ENCODE data around the gene SYT5.
"Not testable (repeated sequence)": the region's sequence is repeated elsewhere in the genome, so short reads cannot be mapped to it uniquely, and the experiment has no call there.

Gene SYT5

GRCh38 chr19:55179606-55180484 lies at the start of gene SYT5:
SYT5 (minus strand) TSS chr19:55180289; CDS start chr19:55179041, 1,248 bp downstream.
- no peak for DNase-seq

- DNase-seq, result no peak
These were observed 49.7 kb upstream of the SYT5 start for GRCh38 chr19:55229789-55230182.

GRCh38 chr19:55229145-55229788 lies 49.2 kb upstream of the SYT5 start:
- DNase-seq, result no peak

GRCh38 chr19:55228403-55229031 lies 48.4 kb upstream of the SYT5 start, which contains the start of gene TMEM86B:
TMEM86B (minus strand) TSS chr19:55228763; CDS start chr19:55228741, 22 bp downstream.
- DNase-seq, result no peak

GRCh38 chr19:55228015-55228391 lies 47.9 kb upstream of the SYT5 start:
- no peak for DNase-seq

- no peak for DNase-seq
These were observed 47.3 kb upstream of the SYT5 start for GRCh38 chr19:55227241-55228014.

GRCh38 chr19:55226788-55227187 lies 46.7 kb upstream of the SYT5 start:
- no peak for DNase-seq

- no peak for DNase-seq
These were observed 46.2 kb upstream of the SYT5 start for GRCh38 chr19:55226273-55226672.

GRCh38 chr19:55225415-55225958 lies 45.4 kb upstream of the SYT5 start:
- no peak for DNase-seq

GRCh38 chr19:55224679-55225414 lies 44.8 kb upstream of the SYT5 start:
- DNase-seq, result not testable (repeated sequence)

GRCh38 chr19:55224038-55224665 lies 44.1 kb upstream of the SYT5 start:
- no peak for DNase-seq

GRCh38 chr19:55223291-55224037 lies 43.4 kb upstream of the SYT5 start:
- DNase-seq, result no peak

GRCh38 chr19:55220525-55220924 lies 40.4 kb upstream of the SYT5 start:
- no peak for DNase-seq

GRCh38 chr19:55216461-55217198 lies 36.5 kb upstream of the SYT5 start:
- peak; percentile 97 for DNase-seq

GRCh38 chr19:55213547-55213946 lies 33.5 kb upstream of the SYT5 start:
- no peak for DNase-seq

- peak; percentile 36 to 38 for DNase-seq
These were observed 32.4 kb upstream of the SYT5 start for GRCh38 chr19:55212447-55212846.

- peak; percentile 49 to 51 for DNase-seq
These were observed 29.8 kb upstream of the SYT5 start for GRCh38 chr19:55209693-55210472.

- no peak for DNase-seq
These were observed 29.0 kb upstream of the SYT5 start, which contains the start of gene PTPRH for GRCh38 chr19:55208880-55209692. PTPRH (minus strand) TSS chr19:55209501; CDS start chr19:55209433, 68 bp downstream.
